Stimulated activated CD4-positive, alpha-beta T cell treated with anti-CD3 and anti-CD28 coated beads, TNF-alpha, amount 100 ng/mL, for 48 hours (primary cell): Measurements from ENCODE around the gene PCSK5.
"Not testable (repeated sequence)": the region's sequence is repeated elsewhere in the genome, so short reads cannot be mapped to it uniquely, and the experiment has no call there.

Source experiments
- DNase-seq, 3 donors: peaks; one replicate each; pipeline ENCODE4 v3.0.0-alpha.2; 2020; ENCODE audit warnings: low read depth in 3 of 3

The PCSK5 gene

DNA sequence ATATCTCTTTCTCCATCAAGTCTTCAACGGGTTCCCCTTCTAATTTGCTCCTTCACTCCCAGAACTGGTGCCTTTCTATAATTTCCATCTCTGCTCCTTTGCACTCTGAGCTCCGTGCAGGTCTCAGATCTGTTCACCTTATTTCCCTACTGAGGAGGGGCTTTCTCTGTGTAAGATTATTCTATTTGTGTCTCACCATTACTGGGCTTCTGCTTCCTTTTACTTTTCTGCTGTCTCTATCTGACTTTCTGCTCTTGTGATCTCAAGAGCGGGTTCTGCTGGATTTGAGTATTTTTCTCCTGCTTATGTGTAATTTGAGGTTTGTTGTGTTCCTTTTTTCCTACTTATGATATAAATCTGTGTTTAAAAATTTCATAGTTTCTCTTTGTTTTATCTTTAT lies 117.5 kb downstream of the PCSK5 start:
- DNase-seq = no peak

DNA sequence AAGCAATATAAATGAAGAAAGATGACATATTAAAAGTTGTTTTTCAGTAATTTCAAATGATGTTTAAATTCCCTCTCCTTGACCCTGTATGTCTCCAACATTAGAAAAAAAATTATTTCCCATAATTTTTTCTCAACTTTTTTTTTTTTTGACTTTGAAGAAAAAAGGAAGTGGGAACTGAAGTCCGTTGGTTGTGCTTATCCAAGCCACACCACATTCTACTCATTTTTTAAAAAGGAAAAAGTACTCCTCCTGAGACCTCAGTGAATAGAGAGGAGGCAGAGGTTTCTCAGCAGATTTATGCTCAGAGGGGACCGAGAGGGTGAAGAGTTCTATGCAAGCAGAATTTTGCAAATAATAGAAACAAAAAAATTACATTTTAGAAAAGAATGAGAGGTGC lies 123.3 kb downstream of the PCSK5 start:
- no peak for DNase-seq

GRCh38 chr9:76018235-76018634 lies 127.8 kb downstream of the PCSK5 start:
- DNase-seq = no peak

DNA sequence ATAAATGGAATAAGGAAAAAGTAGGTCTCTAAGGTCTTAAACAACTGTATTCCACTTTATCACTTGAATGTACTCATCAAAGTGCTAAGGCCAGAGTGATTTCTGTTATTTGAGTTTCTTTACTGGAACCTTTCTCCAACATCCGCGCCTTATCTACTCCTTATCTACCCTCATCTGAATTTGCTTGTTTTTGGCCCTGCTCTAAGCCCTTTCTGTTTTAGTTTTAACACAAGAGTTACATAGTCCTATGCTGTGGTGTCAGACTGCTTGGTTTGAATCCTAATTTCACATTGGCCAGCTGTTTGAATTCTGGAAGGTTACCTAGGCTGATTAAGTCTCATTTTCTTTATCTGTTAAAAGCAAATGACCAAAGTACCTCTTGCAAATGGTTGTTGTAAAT lies 128.3 kb downstream of the PCSK5 start:
- no peak for DNase-seq

- DNase-seq = no peak
Measured at GRCh38 chr9:76020652-76021051, 130.2 kb downstream of the PCSK5 start.

GRCh38 chr9:76022317-76022716 lies 131.8 kb downstream of the PCSK5 start:
- no peak for DNase-seq

DNA sequence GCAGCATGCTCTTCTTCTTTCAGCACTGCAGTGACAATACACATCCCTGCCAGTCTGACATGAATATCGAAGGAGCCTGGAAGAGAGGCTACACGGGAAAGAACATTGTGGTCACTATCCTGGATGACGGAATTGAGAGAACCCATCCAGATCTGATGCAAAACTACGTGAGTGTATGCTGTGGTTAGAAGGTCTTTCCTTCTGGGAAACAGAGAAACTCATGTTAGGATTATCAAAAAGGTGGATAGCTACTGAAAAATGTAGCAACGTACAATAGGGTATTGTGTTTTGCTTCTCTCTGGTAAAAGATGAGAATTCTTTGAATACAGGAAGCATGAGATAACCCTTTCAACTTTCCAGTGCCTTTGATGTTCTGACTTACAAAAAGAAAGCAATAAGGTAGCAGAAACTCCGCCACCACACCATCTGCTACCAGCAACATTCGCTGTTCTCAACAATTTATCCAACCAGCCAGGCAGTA lies 133.3 kb downstream of the PCSK5 start:
- no peak for DNase-seq

DNA sequence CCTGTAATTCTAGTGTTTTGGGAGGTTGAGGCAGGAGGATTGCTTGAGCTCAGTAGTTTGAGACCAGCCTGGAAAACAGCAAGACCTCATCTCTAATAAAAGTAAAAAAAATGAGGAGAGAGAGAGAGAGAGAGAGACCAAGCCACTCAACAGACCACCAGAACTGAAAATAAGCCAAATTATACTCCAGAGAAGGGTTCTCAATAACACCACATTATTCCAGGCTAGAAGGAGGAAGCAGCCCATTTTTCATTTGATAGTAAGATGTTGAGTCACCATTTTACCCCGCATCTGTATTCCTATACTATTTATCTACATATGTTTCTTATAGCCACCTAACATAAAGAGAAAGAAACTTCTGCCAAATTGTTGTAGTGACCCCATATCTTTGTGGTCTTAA lies 134.8 kb downstream of the PCSK5 start:
- no peak for DNase-seq

- no peak for DNase-seq
Measured at GRCh38 chr9:76026796-76027195, 136.3 kb downstream of the PCSK5 start.

DNA sequence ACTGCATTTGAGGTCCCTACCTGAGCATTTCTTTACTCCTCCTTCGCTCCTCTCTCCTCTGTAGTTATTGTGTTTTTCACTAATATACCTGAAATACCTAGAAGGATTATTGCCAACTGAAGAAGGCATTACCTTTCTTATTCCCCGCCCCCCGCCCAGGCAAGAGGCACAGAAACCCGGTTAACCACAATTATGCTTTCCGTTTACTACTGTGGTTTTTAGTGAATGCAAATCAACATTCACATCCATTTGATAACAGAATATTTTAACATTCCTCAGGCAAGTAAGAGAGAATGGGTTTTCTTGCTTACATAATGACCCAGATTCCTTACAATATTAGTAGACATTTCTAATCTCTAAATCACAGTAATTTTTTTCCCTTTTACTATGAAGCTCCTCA lies 136.9 kb downstream of the PCSK5 start:
- DNase-seq = no peak

DNA sequence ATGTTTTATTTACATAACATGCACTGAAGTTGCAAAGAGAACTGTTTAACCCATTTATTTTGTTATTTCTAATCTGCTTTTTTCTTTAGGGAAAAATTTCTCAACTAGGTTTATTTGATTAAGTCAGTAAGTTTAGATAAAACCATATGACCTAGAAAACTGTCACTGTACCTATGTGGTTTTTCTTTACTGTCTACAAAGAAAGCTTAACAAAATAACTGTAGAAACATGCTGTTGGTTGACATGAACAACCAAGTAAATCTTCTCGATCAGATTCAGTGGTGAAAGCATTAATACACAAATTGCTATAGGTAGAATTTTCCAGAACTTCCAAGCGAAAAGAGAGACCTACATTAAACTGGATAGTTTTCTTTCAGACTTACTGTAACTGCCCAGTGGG lies 137.4 kb downstream of the PCSK5 start:
- DNase-seq = no peak

- DNase-seq = no peak
Measured at GRCh38 chr9:76032038-76032796, 141.7 kb downstream of the PCSK5 start.

DNA sequence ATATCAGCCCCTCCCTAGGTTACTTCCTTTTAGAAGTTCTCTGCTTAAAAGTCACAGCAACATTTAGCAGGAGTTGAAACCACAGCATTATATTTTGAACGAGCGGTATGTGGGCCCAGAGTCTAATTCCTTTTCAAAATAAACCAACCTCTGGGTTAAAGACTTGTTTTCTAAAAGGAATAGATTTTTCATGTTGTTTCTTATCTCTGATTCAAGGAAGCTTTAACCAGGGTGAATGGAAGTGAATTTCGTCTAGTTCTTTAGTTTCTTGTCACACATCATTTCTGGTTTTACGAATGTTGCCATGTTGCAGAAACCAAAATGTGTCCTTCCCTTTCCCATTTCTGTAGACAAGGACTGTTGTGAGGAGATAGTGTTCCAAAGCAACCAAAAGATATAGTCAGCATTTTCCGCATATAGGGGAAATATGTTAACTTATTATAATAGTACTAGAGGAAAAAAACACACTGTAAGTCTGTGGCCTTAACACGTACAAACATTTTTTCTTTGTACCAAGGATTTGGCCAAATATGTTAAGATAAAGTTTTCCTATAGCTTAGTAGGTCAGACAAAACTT lies 142.4 kb downstream of the PCSK5 start:
- DNase-seq = no peak

- no peak for DNase-seq
Measured at GRCh38 chr9:76034049-76034448, 143.6 kb downstream of the PCSK5 start.

GRCh38 chr9:76036762-76037161 lies 146.3 kb downstream of the PCSK5 start:
- no peak for DNase-seq

DNA sequence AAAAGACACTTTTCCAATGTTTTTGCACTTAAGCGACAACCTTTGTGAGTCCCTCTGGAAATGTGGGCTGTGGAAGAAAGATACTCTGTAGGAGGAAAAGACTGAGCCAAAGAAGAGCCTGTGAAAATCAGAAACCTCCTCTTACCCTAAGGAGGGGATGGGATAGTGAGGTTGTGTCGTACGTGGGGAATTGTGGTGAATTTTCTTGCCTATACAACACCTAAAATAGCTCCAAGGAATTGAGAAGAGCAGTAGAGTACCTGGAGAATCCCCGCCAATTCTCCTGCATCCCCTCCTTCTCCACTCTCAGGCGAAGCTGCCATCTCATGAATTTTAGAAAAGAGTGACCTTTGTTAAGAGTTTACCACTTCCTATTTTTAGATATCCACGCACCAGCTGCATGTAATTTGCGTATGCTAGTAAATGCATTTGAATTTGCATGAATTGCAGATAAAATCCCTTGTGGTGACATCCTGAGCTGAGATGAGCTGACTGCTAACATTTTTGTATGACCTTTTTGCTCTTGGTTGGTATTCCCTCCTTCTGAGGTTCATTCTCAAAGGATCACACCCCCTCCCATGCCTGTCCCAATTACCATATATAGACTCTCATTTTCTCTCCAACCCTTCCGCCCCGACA lies 147.2 kb downstream of the PCSK5 start:
- no peak for DNase-seq

DNA sequence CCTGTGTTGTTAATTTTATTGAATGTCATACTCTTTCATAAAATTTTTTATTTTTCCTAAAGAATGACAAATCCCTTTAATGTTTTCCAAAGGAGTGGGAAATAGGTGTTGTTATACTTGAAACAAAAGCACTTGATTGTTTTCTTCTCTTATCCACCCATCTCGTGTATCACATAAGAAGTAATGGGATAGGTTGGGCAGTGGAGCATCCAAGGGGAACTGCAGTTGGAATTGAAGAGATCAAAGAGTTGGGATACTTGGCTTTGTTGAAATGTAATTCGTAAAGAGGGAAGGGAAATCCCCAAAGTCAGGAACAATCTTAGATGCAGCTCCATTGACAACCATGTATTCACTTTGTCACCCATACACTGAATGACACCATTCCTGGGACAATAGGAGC lies 148.0 kb downstream of the PCSK5 start:
- DNase-seq = no peak

- DNase-seq = no peak
Measured at GRCh38 chr9:76044266-76044819, 153.9 kb downstream of the PCSK5 start.

DNA sequence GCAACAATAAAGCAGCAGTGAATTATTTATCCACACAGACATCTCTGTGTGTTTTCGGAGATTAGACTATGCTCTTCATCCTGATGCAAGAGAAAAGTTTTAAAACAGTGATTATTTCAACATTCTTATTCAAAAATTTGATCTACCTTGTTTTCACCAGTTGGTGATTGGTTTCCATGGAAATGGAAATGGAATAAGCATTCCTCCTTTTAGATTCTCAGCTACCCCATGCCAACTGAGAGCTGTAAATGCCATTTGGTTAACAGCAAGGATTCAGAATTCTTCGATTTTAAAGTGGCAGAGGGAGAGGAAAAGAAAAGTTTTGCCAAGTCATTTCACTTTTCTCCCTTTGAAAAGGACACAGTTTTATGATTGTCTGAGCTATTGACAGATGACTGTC lies 154.7 kb downstream of the PCSK5 start:
- no peak for DNase-seq

DNA sequence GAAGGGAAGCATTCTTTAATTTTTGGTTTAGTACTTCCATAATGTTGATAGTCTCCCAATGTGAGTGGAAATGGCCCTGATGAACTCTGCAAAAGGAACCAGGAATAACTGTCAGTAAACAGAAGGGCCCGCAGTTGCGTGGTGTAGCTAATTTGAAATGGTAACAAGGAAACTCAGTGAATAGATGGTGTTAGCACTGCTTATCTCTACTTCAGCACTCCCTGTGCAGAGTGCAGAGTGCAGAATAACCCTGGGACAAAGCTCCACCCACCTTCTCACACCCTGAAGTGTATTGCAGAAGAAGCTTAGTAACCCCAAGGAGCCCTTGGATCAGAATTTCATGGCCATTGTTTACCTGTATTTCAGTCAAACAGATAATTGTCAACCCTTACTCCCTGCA lies 158.9 kb downstream of the PCSK5 start:
- no peak for DNase-seq

- DNase-seq = no peak
Measured at GRCh38 chr9:76067696-76068095, 177.2 kb downstream of the PCSK5 start.

DNA sequence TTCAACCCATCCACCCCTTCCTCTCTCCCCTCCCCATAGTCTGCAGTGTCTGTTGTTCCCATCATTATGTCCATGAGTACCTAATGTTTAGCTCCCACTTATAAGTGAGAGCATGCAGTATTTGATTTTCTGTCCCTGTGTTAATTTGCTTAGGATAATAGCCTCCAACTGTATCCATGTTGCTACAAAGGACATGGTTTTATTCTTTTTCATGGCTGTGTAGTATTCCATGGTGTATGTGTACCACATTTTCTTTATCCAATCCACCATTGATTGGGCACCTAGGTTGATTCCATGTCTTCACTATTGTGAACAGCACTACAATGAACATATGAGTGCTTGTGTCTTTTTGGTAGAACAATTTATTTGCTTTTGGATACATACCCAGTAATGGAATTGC lies 187.1 kb downstream of the PCSK5 start:
- no peak for DNase-seq

DNA sequence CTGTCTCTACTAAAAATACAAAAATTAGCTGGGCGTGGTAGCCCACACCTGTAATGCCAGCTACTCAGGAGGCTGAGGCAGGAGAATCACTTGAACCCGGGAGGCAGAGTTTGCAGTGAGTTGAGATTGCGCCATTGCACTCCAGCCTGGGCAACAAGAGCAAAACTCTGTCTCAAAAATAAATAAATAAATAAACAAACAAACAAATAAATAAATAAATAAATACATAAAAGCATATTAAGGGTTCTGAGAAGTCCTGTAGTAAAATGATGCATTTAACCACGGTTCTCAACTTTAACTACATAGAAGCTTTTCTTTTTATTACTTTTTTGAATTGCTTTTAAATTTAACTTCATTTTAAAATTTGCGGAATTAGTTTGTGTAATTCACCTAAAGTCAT lies 190.8 kb downstream of the PCSK5 start:
- not testable (repeated sequence) for DNase-seq
